Measurements from ENCODE around the gene KIZ. TPM values are rescaled to one million over a fixed set of nuclear protein-coding genes. Genes with fewer than 3 reads are reported as not detected.

The KIZ gene
- total and polyA plus RNA-seq, 2 experiments from 2014 or later, result 11.0 to 55.4 TPM

DNA sequence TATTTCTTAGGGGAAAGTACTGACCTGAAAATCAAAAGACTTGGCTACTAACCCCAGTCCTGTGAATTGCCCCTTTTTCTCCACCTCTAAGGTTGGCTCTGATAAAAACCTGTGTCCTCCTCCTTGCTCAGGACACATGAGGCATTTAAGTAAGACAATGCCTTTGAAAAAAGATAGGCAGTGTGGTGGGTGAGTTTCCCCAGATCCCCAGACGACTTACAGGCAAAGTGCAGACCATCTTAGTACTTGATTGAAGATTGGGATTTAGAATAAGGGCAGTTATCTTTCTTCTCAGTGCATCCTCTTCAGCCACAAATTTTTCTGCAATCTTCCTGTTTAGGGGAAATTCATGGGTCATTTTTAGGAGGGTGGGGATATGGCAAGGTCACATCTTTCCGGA lies 87.8 kb downstream of the KIZ start:
- TF ChIP-seq, protein P1, sequence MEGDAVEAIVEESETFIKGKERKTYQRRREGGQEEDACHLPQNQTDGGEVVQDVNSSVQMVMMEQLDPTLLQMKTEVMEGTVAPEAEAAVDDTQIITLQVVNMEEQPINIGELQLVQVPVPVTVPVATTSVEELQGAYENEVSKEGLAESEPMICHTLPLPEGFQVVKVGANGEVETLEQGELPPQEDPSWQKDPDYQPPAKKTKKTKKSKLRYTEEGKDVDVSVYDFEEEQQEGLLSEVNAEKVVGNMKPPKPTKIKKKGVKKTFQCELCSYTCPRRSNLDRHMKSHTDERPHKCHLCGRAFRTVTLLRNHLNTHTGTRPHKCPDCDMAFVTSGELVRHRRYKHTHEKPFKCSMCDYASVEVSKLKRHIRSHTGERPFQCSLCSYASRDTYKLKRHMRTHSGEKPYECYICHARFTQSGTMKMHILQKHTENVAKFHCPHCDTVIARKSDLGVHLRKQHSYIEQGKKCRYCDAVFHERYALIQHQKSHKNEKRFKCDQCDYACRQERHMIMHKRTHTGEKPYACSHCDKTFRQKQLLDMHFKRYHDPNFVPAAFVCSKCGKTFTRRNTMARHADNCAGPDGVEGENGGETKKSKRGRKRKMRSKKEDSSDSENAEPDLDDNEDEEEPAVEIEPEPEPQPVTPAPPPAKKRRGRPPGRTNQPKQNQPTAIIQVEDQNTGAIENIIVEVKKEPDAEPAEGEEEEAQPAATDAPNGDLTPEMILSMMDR (IDR thresholded peaks at IDR 0.05; ENCODE audit: low read depth, low read length), result no peak
- Histone ChIP-seq H3K9me3 (ENCODE audit: low read depth) (no peaks in the 10 kb centered on the region), H3K36me3 (no peaks in the 10 kb centered on the region), H3K4me3 (no peak overlapping the region), H3K27me3 (no peaks in the 10 kb centered on the region), H3K27ac (no peak overlapping the region), H3K4me1 (ENCODE audit: low read depth) (no peaks in the 10 kb centered on the region)
- DNase-seq (ENCODE audit: low read depth in 1 of 2, low spot score in 1 of 2), result no peak

DNA sequence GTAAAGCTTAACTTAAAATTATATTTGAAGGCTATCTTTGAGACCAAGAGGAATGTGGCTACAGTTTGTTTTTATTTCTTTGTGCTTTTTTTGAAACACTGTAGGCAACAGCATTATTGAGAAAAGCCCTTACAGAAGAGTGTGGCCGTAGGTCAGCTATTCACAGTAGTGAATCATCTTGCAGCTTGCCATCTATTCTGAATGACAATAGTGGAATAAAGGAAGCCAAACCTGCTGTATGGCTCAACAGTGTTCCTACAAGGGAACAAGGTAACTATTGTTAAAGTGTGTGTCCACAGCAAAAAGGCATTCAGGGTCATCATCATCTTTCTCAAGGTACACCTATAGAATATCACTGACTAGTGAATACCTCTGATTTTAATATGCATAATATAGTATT lies 88.5 kb downstream of the KIZ start:
- H3K9me3 ChIP-seq (ENCODE audit: low read depth), result no peaks in the 10 kb centered on the region
- no peaks in the 10 kb centered on the region for H3K4me1 ChIP-seq (ENCODE audit: low read depth)
- no peak overlapping the region for H3K4me3 ChIP-seq
- no peak for DNase-seq (ENCODE audit: low read depth in 1 of 2, low spot score in 1 of 2)
- no peaks in the 10 kb centered on the region for H3K27me3 ChIP-seq
- H3K36me3 ChIP-seq, result no peaks in the 10 kb centered on the region
- TF ChIP-seq, protein P1 (IDR thresholded peaks at IDR 0.05; ENCODE audit: low read depth, low read length), result no peak
- no peak overlapping the region for H3K27ac ChIP-seq

DNA sequence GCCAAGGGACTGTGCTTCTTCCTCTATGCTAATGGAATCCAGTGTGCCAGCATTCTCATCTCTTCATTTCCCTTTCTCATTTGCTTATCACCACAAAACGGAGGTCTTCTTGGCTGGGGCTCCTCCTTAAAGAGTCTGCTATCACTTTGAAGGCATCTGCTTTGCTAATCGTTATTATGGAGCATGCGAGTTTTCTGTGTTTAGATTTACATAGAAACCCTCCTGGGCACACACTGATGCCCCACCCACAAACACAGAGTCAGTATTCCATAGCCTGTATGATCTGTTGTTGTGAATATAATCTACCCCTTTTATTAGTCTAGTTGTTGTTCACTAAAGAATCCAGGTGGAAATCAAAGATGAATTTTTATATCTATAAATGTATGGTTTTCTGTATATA lies 93.8 kb downstream of the KIZ start:
- Histone ChIP-seq H3K4me1 (ENCODE audit: low read depth) (no peaks in the 10 kb centered on the region), H3K27me3 (peaks cover 4% of the 10 kb centered on the region), H3K27ac (no peak overlapping the region), H3K9me3 (ENCODE audit: low read depth) (no peaks in the 10 kb centered on the region), H3K4me3 (no peak overlapping the region), H3K36me3 (no peaks in the 10 kb centered on the region)
- TF ChIP-seq, protein P1 (IDR thresholded peaks at IDR 0.05; ENCODE audit: low read depth, low read length), result no peak
- DNase-seq (ENCODE audit: low read depth in 1 of 2, low spot score in 1 of 2), result no peak

DNA sequence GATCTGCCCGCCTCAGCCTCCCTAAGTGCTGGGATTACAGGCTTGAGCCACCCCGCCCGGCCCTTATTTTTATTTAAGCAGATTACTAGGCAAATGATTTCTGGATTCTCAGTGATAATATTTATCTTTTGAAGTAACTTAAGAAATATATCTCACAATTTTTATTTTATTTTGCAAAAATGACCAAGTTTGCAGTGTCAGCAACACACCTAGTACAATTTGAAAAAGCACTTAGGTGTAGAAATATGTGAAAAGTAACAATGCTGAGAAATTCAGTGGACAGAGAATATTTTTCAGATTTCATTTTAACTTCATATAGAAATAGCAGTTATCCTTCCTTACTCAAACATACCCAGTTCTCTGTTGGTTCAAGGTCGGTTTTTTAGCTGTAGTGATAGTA lies 98.3 kb downstream of the KIZ start:
- Histone ChIP-seq H3K4me1 (ENCODE audit: low read depth) (no peaks in the 10 kb centered on the region), H3K27ac (no peak overlapping the region), H3K36me3 (no peaks in the 10 kb centered on the region), H3K27me3 (peaks cover 4% of the 10 kb centered on the region), H3K4me3 (no peak overlapping the region), H3K9me3 (ENCODE audit: low read depth) (no peaks in the 10 kb centered on the region)
- TF ChIP-seq, protein P1 (IDR thresholded peaks at IDR 0.05; ENCODE audit: low read depth, low read length), result no peak
- DNase-seq (ENCODE audit: low read depth in 1 of 2, low spot score in 1 of 2), result no peak

DNA sequence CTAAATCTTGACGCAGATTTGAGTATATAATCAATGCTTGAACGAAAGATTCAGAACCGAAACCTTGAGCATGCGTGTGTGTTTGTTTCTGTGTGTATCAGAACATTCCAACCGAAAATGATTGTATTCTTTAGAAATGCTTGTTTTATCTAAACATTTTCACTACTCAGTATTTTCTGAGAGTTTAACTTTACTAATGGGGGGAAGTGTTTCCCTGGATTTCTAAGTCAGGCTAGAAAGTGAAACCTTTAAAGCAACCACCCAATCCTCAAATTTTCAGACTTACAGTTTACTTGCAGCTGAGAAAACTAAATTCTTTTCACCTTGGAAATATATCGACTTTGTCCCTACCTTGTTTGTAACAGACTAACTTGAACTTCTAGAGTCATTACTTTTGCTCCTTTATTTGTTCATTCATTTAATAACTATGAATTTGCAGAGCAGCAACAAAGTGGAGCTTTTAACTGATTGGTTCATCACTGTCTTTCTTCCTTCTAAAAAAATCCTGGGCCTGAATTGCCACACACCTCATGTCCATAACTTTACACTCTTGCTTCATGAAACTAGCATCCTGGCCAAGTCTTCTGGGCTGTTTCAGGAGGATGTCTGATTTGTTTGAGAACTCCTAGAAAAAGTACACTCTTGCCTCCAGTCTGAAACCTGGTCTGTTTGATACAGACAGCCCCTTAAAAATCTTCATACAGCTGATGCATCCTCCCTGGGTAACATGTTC lies 99.5 kb downstream of the KIZ start:
- Histone ChIP-seq H3K4me1 (ENCODE audit: low read depth) (no peaks in the 10 kb centered on the region), H3K9me3 (ENCODE audit: low read depth) (no peaks in the 10 kb centered on the region), H3K4me3 (no peak overlapping the region), H3K27me3 (peaks cover 4% of the 10 kb centered on the region), H3K27ac (no peak overlapping the region), H3K36me3 (no peaks in the 10 kb centered on the region)
- peak in 1 of 2 donors; percentile 42 for DNase-seq (ENCODE audit: low read depth in 1 of 2, low spot score in 1 of 2)
- TF ChIP-seq, protein P1 (IDR thresholded peaks at IDR 0.05; ENCODE audit: low read depth, low read length), result no peak

Data from cardiac muscle cell (in vitro differentiated cells and primary cell).